ENCODE data around the gene BAMBI. TPM values are rescaled to one million over a fixed set of nuclear protein-coding genes. Genes with fewer than 3 reads are reported as not detected.

Gene BAMBI
- polyA plus RNA-seq, 1 experiment = 10.8 TPM

- no peak for TF ChIP-seq CTCF (IDR thresholded peaks at IDR 0.05; ENCODE audit: low read depth, low read length)
- ChIA-PET POLR2A (no interaction called here), CTCF (interaction anchor here (1.2 kb wide), 1 partner anchor 30 kb away, joined by 3 read pairs; no protein-coding TSS in a partner anchor)
- Histone ChIP-seq H3K27ac (ENCODE audit: low read depth, low read length) (no peak overlapping the region), H3K27me3 (ENCODE audit: control insufficient read depth, insufficient read depth, low read length) (peaks cover 14% of the 10 kb centered on the region), H3K9me3 (ENCODE audit: control insufficient read depth, insufficient read depth, low read length) (no peaks in the 10 kb centered on the region), H3K4me3 (ENCODE audit: low read depth, low read length) (no peak overlapping the region)
- DNase-seq (ENCODE audit: low read depth, low spot score) = no peak
These were observed 43.6 kb upstream of the BAMBI start for GRCh38 chr10:28633750-28634149.

- H3K9me3 ChIP-seq (ENCODE audit: control insufficient read depth, insufficient read depth, low read length) = no peaks in the 10 kb centered on the region
- no peak overlapping the region for H3K4me3 ChIP-seq (ENCODE audit: low read depth, low read length)
- no peak for DNase-seq (ENCODE audit: low read depth, low spot score)
- no peak overlapping the region for H3K27ac ChIP-seq (ENCODE audit: low read depth, low read length)
- TF ChIP-seq CTCF (IDR thresholded peaks at IDR 0.05; ENCODE audit: low read depth, low read length) = no peak
- ChIA-PET POLR2A (no interaction called here), CTCF (interaction anchor here (1.1 to 1.3 kb wide), 2 partner anchors 493 to 667 kb away, joined by 5 to 7 read pairs; no protein-coding TSS in a partner anchor)
- peaks cover 11% of the 10 kb centered on the region for H3K27me3 ChIP-seq (ENCODE audit: control insufficient read depth, insufficient read depth, low read length)
These were observed 40.0 kb upstream of the BAMBI start for GRCh38 chr10:28637346-28637745.

- TF ChIP-seq CTCF (IDR thresholded peaks at IDR 0.05; ENCODE audit: low read depth, low read length) = no peak
- ChIA-PET CTCF (interaction anchor here (0.6 kb wide), 1 partner anchor 83 kb away, joined by 3 read pairs; no protein-coding TSS in a partner anchor), POLR2A (interaction anchor here (0.6 to 0.7 kb wide), 2 partner anchors 771 to 1484 kb away, joined by 4 to 10 read pairs; no protein-coding TSS in a partner anchor)
- Histone ChIP-seq H3K9me3 (ENCODE audit: control insufficient read depth, insufficient read depth, low read length) (no peaks in the 10 kb centered on the region), H3K27ac (ENCODE audit: low read depth, low read length) (no peak overlapping the region), H3K27me3 (ENCODE audit: control insufficient read depth, insufficient read depth, low read length) (peaks cover 11% of the 10 kb centered on the region), H3K4me3 (ENCODE audit: low read depth, low read length) (no peak overlapping the region)
- DNase-seq (ENCODE audit: low read depth, low spot score) = no peak
These were observed 38.9 kb upstream of the BAMBI start for GRCh38 chr10:28638392-28638791.

- no peak overlapping the region for H3K27ac ChIP-seq (ENCODE audit: low read depth, low read length)
- no peaks in the 10 kb centered on the region for H3K9me3 ChIP-seq (ENCODE audit: control insufficient read depth, insufficient read depth, low read length)
- no peak for TF ChIP-seq CTCF (IDR thresholded peaks at IDR 0.05; ENCODE audit: low read depth, low read length)
- no peak for DNase-seq (ENCODE audit: low read depth, low spot score)
- ChIA-PET CTCF (interaction anchor here (1.7 kb wide), 1 partner anchor 664 kb away, joined by 5 read pairs; no protein-coding TSS in a partner anchor), POLR2A (no interaction called here)
- no peak overlapping the region for H3K4me3 ChIP-seq (ENCODE audit: low read depth, low read length)
- H3K27me3 ChIP-seq (ENCODE audit: control insufficient read depth, insufficient read depth, low read length) = peaks cover 7% of the 10 kb centered on the region
These were observed 36.8 kb upstream of the BAMBI start for GRCh38 chr10:28640551-28640950.

- no peak for TF ChIP-seq CTCF (IDR thresholded peaks at IDR 0.05; ENCODE audit: low read depth, low read length)
- H3K27ac ChIP-seq (ENCODE audit: low read depth, low read length) = no peak overlapping the region
- no peaks in the 10 kb centered on the region for H3K9me3 ChIP-seq (ENCODE audit: control insufficient read depth, insufficient read depth, low read length)
- ChIA-PET CTCF (no interaction called here), POLR2A (no interaction called here)
- H3K27me3 ChIP-seq (ENCODE audit: control insufficient read depth, insufficient read depth, low read length) = peaks cover 11% of the 10 kb centered on the region
- H3K4me3 ChIP-seq (ENCODE audit: low read depth, low read length) = no peak overlapping the region
- no peak for DNase-seq (ENCODE audit: low read depth, low spot score)
These were observed 32.7 kb upstream of the BAMBI start for GRCh38 chr10:28644647-28645046.

Measured in AG04450 (cell line).